Subcutaneous adipose tissue (tissue), 4 donors: ENCODE data around the gene OSCAR. TPM values are rescaled to one million over a fixed set of nuclear protein-coding genes. Genes with fewer than 3 reads are reported as not detected.

Source experiments
- total RNA-seq, 4 donors: library from RNA; depleted of rRNA; stranded (reverse); fragments of >200 nt; gene quantifications; one replicate each; pipeline ENCODE4 v1.1.0, GENCODE V29; 2016
- TF ChIP-seq, protein P1 (sequence below): fragments of 450-650 bp; IDR thresholded peaks from one replicate; pipeline ENCODE4 v1.5.1; 2016; ENCODE audit warnings: low read depth, mild to moderate bottlenecking, control low read depth, antibody characterized with exemption, moderate library complexity

The OSCAR gene
- total RNA-seq, 4 donors from 2014 or later: 0.75 to 21.9 (median 2.4) TPM

DNA sequence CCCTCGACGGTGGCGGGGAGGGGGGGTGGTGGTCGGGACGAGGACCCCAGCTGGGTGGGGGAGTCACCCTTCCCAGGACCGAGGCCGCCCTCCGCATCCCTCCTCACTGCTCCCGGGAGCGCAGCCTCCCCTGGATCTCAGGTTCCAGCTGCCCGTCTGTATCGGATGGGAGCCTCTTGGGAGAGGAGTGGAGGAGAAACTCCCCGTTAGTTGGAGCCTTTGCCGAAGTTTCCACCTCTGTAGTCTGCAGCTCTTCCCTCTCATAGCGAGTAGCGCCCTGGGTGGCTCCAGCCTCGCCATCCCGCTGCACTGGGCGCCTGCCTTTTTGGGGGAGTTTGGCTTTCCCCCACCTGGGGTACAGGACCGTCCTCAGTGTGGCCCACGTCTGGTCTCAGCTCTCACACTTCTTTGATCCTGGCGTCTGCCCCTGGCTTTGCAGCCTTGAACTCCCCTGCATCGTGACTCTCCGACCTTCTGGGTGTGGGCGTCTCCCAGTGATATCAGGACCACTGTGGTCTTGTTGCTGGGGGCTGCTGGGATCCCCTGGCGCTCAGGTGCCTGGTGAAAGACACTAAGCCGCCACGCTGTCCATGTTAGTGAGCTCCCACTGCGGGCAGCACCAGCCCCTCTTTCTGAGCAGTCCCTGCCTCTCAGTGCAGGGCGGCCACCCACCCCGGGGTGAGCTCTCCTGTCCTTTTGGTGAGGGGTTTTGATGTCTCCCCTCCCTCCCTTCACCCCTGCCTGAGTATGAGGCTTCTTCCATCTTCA is 38.1 kb upstream of the OSCAR start:
- TF ChIP-seq, protein P1, sequence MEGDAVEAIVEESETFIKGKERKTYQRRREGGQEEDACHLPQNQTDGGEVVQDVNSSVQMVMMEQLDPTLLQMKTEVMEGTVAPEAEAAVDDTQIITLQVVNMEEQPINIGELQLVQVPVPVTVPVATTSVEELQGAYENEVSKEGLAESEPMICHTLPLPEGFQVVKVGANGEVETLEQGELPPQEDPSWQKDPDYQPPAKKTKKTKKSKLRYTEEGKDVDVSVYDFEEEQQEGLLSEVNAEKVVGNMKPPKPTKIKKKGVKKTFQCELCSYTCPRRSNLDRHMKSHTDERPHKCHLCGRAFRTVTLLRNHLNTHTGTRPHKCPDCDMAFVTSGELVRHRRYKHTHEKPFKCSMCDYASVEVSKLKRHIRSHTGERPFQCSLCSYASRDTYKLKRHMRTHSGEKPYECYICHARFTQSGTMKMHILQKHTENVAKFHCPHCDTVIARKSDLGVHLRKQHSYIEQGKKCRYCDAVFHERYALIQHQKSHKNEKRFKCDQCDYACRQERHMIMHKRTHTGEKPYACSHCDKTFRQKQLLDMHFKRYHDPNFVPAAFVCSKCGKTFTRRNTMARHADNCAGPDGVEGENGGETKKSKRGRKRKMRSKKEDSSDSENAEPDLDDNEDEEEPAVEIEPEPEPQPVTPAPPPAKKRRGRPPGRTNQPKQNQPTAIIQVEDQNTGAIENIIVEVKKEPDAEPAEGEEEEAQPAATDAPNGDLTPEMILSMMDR: no peak

DNA sequence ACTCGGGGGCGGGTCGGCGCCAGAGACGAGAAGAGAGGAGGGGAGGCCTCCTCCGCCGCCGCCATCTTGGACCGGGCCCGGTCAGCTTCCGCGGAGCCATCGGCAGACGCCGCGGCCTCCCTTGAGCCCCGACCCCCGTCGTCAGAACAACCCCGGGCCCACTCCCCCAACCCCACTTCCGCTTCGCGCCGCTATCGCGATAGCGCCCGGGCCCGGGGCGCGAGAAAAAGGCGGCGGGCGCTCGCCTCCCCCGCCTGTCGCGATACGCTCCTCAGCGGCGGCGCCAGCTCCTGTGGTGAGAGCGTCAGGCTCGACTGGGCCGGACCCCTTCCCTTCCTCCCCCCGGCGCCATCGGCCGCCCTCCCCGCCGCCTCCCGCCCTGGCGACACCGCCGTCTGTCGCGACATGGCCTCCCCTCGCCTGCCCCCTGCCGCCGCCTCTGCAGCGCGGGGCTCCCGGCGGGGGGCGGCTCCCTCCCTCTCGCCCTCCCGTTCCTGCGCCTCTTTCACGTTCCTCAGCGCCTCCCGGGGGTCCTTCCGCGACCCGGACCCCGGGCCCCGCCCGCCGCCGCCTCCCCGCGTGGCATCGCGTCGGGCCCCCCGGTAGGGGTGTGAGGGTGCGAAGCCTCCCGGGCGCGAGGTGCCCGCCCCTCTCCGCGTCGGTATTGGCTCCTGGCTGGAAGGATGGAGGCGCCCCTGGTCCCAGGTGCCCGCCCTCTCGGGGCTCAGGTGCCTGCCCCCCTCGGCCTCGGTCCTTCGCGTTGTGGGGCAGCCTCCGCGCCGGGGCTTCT is 37.3 kb upstream of the OSCAR start, which contains the start of gene CNOT3:
Gene CNOT3, plus strand, starts transcription at position 64 of the 790 bp plus-strand sequence. CDS start 5,217 bp downstream, outside the sequence.
- TF ChIP-seq, protein P1: no peak

DNA sequence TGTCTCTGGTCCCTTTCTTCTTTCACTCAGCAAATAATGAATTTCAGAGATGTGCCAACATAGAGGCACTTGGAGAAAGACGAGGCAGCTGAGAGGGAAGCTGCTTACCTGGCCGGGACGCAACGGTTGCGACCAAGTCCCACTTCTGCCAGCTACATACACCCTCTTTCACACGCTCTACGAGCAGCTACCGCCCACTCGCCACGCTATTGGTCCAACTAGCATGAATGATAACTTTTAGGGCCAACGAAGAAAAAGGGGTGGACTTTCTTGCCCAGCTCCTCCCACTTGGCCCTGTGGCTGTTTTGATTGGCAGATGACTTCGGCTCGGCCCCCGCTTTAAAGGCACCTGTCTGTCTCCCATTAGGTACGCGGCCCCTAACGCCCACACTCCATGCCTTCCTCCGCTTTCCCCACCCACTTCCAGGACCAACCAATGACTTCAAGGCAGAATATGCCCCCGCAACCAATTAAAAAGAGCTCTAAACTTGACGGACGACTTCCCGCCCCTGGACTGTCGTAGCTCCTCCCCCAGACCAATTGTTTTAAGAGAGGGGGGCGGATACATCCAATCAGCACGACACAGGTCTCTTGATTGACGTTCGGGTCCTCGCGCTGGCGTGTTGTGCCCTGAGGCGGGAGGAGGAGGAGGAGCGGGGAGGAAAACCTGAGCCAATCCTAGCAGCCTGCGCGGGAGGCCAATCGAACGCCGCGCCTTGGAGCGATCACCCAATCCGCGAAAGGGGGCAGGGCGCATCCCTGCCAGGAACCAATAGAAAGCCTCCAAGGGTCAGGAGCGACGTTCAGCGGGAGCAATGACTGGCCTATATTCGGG is 36.5 kb upstream of the OSCAR start:
- TF ChIP-seq, protein P1: no peak

DNA sequence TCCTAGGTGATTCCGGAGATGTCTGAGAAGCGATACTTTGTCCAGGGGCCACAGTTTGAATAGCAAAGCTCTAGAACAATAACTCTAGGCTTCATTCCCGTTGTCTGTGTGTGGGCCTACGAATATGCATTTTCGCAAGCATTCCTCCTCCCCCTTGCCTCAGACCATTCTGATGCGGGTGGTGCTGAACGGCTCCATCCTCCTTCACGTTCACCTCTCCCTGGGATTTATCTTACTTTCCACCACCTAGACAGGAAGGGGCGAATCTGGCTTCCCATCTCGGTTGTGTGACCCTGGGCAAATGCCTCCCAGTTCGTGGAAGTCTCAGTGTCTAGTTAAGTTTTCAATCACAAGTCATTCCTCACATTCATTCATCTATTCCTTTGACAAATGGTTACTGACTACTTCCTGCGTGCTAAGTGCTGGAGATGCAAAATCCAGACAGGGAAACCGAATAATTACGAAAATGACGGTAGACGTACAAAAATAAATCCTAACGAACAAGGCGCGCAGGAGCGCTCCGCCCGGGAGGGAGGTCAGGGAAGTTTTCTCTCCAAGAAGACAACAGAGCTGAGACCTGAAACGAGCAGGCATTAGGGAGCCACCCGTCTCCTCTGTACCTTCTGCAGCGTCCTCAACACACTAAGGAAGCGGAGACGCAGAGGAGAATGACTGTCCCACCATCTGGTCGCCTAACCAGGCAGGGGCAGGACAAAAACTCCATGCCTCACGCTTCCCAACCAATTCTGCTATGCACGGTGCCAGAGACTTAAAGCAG is 35.7 kb upstream of the OSCAR start:
- TF ChIP-seq, protein P1: no peak

DNA sequence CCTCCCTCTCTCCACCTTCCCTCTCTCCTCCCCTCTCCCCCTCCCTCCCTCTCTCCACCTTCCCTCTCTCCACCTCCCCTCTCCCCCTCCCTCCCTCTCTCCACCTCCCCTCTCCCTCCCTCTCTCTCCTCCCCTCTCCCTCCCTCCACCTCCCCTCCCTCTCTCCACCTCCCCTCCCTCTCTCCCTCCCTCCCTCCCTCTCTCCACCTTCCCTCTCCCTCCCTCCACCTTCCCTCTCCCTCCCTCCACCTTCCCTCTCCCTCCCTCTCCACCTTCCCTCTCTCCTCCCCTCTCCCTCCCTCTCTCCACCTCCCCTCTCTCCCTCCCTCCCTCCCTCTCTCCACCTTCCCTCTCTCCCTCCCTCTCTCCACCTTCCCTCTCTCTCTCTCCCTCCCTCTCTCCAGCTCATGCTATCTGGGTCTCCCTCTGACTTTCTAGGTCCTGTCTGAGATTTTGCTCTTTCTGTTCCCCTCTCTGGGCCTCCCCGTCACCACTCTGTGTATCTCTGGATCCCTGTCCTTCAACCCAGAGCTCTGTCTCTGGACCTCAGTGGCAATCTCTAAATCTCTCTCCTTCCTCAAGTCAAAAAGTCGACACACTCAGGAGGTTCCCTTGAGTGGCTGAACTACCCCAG is 33.5 kb upstream of the OSCAR start:
- TF ChIP-seq, protein P1: no peak

DNA sequence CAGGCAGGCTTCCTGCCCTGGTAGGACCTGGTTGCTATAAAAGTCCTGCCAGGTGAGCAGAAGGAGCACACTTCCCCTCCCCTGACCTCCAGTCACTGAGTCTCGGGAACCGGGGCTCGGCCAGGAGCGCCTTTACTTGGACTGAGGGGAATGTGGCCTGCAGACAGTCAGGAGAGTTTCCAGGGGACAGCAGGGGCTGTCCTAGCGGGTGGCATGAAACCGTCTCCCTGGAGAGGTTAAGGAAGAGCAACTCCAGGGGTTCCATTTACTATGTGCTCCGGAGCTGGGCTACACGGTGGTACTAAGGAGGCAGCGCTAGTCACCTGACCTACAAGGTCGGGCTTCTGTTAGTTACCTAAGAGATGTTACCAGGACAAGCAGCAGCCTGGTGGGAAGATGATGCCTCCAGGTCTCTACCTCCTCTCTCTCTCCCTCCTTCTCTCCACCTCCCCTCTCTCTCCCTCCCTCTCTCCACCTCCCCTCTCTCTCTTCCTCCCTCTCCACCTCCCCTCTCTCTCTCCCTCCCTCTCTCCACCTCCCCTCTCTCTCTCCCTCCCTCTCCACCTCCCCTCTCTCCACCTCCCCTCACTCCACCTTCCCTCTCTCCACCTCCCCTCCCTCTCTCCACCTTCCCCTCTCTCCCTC is 32.8 kb upstream of the OSCAR start:
- TF ChIP-seq, protein P1: no peak
